Measurements from ENCODE around the gene YPEL1.
"Not testable (repeated sequence)": the region's sequence is repeated elsewhere in the genome, so short reads cannot be mapped to it uniquely, and the experiment has no call there.

YPEL1 gene

DNA sequence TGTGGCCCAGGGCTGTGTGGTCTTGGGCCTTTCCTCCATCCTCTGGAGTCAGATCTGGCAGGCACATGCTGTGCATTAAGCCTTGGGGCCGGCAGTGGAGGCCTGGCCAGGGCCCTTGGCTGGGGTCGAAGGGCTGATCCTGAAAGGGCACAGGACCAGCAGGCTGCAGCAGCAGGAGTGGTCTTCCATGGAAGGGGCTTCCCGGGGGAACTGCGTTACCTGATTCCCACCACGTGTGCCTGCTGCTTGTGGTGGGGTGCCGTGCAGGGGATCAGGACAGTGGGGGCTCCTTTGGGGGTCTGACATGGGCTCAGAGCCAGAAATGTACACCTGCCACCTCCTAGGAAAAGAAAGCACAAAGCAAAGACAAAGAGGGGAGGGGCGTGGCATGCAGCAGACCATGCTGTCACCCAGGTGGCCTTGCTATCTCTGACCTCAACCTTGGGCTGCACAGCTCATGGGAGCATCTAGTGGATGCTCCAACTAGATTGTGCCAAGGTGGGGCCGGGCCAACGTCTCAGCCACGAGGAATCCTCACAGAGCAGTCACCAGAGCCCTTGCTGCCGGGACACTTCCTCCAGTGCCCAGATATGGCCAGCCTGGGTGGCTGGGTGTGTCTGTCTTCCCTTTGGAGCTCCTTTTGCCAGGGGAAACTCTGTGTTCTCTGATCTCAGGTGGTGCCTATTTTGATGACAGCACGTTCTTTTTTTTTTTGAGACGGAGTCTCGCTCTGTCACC lies 17.9 kb upstream of the YPEL1 start:
- no peak for DNase-seq

DNA sequence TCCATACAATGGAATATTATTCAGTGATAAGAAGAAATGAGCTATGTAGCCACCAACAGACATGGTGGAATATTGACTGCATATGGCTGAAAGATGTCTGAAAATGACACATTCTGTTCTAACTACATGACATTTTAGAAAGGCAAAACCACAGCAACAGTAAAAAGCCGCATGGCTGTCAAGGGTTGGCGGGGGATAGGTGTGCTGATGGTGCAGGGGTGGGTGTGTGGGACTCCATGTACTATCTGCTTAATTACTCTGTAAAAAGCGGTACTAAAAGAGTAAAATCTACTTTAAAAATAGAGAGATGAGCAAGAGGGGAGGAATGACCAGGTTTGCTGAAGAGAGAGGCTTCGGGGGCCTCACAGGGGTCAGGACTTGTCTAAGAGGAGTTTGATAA lies 16.7 kb upstream of the YPEL1 start:
- DNase-seq: no peak

DNA sequence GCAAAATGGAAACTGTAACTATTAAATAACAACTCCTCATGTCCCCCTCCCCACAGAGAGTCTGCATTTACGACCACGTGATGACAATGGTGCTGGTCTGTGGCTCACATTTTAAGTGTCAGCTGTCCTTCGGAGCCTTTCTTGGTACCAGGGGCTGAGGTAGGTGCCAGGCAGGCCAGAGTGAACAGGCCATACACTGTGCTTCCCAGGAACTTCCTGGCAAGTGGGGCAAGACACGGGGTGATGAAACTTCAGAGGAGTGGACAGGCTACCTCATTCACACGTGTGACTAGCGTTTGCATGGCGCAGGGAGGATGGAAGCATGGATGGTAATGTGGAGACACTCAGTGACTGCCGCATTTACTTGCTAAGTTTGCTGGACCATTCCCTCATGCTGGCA lies 10.4 kb upstream of the YPEL1 start:
- DNase-seq: no peak

DNA sequence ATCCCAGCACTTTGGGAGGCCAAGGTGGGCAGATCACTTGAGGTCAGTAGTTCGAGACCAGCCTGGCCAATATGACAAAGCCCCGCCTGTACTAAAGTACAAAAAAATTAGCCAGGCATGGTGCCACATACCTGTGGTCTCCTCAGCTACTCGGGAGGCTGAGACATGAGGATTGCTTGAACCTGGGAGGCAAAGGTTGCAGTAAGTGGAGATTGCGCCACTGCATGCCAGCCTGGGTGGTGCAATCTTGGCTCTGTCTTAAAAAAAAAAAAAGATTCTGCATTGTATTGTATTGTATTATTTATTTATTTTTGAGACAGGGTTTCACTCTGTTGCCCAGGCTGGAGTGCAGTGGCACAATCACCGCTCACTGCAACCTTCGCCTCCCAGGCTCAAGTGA lies 9.3 kb upstream of the YPEL1 start:
- DNase-seq: not testable (repeated sequence)

DNA sequence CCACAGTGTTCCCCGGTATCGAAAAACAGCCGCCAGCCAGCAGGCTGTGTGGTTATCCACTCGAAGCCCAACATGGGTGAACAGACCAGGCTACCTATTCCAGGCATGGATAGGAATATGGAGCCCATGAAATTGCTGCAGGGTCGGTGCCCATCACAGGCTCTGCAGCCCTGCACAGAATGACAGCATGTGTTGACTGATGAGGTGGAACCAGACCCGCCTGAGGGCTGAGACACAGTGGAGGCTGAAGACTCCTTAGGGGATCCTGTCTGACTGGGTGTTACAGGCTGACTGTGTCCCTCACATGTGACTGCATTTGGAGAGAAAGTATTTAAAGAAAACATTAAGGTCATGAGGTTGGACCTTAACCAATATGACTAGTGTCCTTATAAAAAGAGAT lies 6.2 kb upstream of the YPEL1 start:
- no peak for DNase-seq

DNA sequence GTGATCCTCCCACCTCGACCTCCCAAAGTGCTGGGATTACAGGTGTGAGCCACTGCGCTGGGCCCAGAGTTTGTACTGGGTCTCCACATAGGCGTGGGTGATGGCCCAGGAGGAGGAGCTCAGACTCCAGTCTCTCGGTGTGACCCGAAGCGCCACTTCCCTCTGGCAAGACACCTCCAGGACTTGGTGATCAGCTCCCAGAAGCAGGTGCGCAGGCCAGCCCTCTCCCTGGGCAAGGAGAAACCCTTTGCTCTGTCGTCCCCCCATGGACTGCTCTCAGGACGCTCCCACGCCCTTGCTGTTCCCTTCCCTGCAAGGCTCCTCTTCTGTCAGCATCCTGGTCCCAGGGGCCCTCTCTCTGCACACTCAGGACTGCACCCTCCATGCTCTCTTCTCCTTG lies 5.5 kb upstream of the YPEL1 start:
- DNase-seq: no peak

DNA sequence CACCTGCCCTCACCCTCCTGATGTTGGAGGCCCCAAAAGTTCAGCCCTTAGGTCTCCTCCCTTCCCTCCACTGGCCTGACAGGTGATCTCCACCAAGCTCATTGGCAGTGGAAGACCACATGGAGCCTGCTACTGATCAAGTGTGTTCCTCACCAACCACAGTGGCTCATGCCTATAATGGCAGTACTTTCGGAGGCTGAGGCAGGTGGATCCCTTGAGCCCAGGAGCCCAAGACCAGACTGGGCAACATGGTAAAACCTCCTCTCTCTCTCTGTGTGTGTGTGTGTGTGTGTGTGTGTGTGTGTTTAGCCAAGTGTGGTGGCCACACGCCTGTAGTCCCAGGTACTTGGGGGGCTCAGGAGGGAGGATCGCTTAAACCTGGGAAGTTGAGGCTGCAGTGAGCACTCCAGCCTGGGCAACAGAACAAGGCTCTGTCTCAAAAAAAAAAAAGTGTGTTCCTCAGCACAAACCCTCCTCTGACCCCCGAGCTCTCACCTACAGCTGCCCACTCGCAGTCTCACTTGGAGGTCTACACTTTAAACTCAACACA lies 4.3 kb upstream of the YPEL1 start:
- no peak for DNase-seq

- no peak for DNase-seq
Measured at GRCh38 chr22:21738966-21739365, 3.4 kb upstream of the YPEL1 start.

- no peak for DNase-seq
Measured at GRCh38 chr22:21738081-21738480, 2.5 kb upstream of the YPEL1 start.

DNA sequence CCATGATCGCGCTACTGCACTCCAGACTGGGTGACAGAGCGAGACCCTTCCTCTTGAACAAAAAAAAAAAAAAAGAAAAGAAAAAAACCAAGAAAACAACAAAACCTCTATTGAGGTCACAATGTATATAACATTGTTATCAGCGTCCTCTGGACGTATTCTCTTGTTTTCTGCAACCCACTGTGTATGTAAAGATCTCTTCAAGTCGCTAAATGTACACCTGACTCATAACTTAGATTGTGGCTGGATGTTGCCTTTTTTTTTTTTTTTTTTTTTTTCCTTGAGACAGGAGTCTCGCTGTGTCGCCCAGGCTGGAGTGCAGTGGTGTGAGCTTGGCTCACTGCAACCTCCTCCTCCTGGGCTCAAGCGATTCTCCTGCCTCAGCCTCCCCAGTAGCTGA lies 1.4 kb upstream of the YPEL1 start:
- DNase-seq: no peak

DNA sequence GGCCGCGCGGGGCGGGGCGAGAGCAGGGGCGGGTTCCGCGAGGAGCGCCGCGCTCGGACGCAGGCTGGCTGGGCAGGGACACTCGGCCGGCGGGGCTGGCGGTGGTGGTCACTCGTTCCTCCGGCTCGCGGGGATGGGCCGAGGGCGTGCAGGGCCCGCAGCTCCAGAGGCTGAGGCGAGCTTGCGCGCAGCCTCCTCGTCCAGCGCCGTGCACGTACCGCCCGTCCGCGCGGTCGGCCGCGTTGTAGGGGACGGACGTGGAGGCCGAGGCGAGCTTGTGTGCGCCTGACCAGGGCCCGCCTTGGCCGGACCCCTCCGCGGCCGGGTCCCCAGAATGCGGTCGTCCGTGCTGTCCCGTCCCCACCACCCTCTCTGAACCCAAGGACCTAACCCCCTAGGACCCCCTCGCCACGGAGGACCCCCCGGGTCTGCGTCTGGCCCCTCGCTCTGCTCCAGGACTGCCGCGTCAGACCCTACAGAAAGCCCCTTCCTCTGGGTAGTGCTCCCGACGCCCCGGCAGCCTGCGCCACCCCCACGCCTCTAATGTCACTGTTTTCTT lies 569 bp upstream of the YPEL1 start:
- no peak for DNase-seq

DNA sequence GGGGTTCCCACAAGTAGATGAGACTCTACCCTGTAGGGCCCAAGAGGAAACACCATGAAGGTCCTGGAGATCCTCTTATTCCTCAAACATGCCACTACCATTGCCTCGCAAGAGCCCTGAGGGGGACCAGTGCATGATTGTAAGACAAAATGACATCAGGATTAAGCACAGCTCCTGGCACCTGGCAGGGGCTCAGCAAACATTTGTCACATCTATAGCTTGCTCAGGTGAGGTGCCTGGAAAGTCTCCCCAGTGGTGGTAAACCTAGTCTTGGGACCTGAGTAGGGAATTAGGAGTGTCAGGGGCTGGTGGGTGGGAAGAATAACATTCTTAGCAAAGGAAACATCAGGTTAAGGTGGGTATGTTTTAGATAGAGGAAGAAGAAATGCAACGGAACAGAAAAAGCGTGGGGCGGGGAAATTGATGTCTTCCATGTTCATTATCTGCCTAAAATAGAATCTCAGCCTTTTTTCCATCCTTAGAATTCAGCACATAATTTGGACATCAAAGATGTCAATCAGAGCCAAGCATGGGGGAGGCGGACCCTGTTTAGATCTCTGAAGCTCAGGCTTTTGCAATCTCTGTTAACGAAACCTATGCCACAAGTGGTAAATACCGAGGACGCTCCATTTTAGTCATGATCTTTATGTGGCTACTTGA lies 924 bp downstream of the YPEL1 start:
- no peak for DNase-seq

DNA sequence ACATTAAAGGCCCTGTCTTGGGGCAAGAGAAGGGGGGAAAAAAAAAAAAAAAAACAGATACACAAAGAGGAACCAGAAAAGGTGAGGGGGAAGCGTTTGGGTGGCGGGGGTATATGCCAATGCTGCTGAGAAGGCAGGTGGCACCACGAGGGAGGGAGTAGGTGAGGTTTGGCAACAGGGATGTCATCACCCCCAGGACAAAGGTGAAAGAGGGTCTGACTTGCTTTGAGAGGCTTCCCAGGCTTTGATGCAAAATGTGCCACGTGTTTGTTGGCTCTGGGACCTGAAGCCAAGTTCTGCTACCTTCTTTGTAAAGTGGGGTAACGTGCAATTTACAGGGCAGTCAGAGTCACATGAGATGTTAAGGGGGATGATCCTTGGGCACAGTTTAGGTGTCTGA lies 4.1 kb downstream of the YPEL1 start:
- DNase-seq: no peak

- DNase-seq: no peak
Measured at GRCh38 chr22:21730535-21731308, 4.9 kb downstream of the YPEL1 start.

DNA sequence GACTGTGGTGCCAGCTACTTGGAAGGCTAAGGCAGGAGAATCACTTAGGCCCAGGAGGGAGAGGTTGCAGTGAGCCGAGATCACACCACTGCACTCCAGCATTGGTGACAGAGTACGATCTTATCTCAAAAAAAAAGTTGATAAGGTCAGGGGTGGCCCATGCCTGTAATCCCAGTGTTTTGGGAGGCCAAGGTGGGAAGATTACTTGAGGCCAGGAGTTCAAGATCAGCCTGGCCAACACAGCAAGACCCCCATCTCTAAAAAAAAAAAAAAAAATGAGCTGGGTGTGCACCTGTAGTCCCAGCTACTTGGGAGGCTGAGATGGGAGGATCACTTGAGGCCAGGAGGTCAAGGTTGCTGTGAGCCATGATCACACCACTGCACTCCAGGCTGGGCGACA lies 6.4 kb downstream of the YPEL1 start:
- not testable (repeated sequence) for DNase-seq

DNA sequence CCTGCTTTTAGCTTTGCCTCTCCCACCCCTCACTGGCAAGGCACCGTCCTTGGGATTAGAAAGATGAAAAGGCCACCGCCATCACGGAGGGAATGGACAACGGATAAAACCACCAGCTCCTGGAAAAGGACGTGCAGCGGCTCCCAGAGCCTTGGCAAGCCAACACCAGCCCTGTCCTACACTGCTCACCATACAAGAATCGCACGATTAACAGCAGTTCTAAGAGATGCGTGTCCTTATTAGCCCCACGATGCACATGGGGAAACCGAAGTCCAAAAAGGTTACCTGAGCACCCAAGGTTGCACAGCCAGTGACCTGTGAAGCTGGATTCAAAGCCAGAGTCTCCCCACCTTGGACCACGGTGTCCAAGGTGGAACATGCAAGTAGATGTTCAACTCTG lies 7.3 kb downstream of the YPEL1 start:
- no peak for DNase-seq

DNA sequence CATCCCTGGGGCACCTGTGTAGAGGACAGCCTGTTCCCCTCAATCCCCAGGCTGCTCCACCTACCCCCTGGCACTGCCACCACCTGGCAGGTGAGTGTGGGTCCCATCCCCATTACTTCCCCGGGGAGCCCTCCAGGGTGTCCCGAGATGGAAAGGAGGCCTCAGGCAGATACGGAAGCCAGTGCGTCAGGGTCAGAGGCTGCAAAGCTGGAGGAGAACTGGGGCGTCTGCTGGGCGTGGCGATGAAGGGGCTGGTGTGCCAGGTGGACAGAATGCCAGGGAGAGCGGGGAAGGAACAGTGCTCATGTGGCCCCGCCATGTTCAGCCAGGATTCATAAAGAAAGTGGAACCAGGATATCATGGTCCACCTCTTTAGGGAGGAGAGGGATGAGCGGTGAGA lies 7.8 kb downstream of the YPEL1 start:
- no peak for DNase-seq

DNA sequence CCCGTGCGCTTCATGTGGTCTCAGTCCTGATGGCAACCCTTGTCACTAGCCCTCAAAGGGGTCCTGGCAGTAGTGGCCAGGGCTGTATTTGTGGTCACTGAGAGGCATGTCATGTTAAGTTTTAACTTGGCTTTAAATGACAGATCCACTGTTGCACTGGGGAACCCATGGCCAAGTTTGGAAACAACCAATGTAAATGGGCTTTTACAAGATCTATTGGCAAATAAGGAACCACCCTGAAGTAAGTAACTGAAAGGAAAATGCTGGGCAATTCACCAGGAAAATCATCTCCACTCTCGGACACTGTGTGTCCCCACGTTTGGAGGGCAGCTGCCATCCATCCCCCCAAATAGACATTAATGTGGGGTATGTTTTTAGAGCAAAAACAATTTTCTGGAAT lies 8.4 kb downstream of the YPEL1 start:
- DNase-seq: no peak

GRCh38 chr22:21726650-21727049 lies 8.9 kb downstream of the YPEL1 start:
- peak; percentile 43 for DNase-seq

DNA sequence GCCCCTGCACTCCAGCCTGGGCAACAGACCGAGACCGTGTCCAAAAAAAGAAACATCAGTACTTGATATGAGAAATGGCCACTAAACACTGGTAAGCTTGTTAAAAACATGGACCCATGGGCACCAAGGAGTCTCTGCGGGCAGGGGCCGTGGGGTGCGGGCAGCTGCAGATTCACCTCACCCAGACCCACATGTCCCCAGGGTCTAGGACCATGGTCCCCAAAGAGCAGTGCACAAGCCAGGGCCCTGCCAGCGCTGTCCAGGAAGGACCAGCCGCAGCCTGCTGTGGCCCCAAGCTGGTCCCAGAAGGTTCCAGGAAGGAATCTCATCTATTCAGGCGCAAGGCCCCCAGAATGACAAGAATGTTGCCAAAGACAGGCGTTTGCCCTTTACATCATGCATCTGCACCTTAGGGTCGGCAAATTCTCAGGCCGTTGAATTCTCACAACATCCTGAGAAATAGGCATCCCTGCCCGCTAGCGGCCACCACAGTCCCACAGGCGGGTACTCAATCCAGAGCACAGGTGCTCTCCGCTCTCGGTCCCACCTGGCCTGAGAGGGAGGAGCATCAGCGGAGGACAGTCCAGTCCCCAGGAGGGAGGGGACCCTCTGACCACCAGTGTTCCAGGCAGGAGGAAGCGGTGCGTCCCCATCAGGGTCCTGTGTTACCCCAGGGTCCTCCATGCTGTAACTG lies 9.5 kb downstream of the YPEL1 start:
- DNase-seq: no peak

- DNase-seq: not testable (repeated sequence)
Measured at GRCh38 chr22:21724496-21724895, 11.1 kb downstream of the YPEL1 start.

GRCh38 chr22:21721195-21721852 lies 14.3 kb downstream of the YPEL1 start:
- DNase-seq: not testable (repeated sequence)
